Erythroblast (primary cell): ENCODE measurements around the gene CARS2.

ENCODE experiments used
- GATA1 ChIP-seq: IDR thresholded peaks from 2 replicates; pipeline ENCODE4 v1.6.1; 2011; ENCODE audit warnings: low read depth, mild to moderate bottlenecking, control low read depth, low read length, moderate library complexity
- POLR2A ChIP-seq: IDR thresholded peaks from 2 replicates; pipeline ENCODE4 v1.6.1; 2011; ENCODE audit warnings: mild to moderate bottlenecking, low read length

- TF ChIP-seq GATA1, result no peak
- no peak for TF ChIP-seq POLR2A
These were observed 60.9 kb downstream of the CARS2 start for GRCh38 chr13:110644892-110645521.
